ENCODE measurements around the gene IGF1R.

DNA sequence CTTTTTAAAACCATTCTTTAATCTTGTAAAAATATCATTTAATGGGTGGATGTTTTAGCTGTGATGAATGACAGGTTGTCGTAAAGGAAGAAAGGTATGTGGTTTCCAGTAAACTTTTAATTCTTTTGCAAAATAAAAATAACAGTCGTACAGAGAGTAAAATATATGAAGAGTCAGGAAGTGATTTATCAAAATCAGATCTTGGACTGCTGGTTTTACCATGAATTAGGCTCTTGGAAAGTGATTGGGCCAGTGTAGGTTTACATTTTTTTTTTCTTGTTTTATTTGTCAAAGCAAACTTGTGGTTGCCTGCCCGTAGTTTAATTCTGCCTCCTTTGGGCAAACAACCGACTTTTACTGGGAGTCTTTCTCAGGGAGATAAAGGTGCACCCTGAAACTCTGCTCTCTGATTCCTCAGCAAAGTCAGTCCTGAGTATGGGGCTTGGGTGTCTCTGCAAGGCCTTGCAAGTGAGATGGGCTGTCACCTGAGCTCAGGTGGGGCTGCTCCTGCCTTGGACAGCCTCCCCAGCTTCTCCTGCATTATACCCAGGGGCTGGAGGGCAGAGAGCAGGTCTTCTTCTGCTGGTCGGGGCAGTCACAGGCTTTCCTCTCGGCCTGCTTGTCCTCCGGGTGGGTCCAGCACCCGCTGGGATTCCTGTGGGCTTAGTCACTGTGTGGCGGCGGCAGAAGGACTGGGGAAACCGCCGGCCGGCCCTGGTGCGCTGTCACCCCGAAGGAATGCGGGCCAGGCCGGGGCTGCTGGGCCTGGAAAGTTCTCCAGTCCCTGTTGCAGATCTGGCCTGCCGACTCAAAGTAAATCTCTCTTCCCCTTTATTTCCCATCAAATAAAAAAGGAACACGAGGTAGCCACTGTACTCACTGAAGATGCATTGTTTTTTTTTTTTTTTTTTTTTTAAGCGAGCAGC lies 79.0 kb downstream of the IGF1R start:
- TF ChIP-seq, protein P1, sequence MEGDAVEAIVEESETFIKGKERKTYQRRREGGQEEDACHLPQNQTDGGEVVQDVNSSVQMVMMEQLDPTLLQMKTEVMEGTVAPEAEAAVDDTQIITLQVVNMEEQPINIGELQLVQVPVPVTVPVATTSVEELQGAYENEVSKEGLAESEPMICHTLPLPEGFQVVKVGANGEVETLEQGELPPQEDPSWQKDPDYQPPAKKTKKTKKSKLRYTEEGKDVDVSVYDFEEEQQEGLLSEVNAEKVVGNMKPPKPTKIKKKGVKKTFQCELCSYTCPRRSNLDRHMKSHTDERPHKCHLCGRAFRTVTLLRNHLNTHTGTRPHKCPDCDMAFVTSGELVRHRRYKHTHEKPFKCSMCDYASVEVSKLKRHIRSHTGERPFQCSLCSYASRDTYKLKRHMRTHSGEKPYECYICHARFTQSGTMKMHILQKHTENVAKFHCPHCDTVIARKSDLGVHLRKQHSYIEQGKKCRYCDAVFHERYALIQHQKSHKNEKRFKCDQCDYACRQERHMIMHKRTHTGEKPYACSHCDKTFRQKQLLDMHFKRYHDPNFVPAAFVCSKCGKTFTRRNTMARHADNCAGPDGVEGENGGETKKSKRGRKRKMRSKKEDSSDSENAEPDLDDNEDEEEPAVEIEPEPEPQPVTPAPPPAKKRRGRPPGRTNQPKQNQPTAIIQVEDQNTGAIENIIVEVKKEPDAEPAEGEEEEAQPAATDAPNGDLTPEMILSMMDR (IDR thresholded peaks at IDR 0.05) = peak in 1 of 6 experiments; percentile 5
- no peak for TF ChIP-seq POLR2A (IDR thresholded peaks at IDR 0.05)
- TF ChIP-seq POLR2AphosphoS5 (IDR thresholded peaks at IDR 0.05) = peak; percentile 17 to 59
- TF ChIP-seq EP300 (IDR thresholded peaks at IDR 0.05) = no peak
